NCI-H2107 treated with DMSO at 0.1 percent for 48 hours (cell line): Measurements from ENCODE around the gene PRXL2A.
A peak's percentile ranks its signal among the peaks of the same experiment; 100 is the strongest.
"Not testable (repeated sequence)": the region's sequence is repeated elsewhere in the genome, so short reads cannot be mapped to it uniquely, and the experiment has no call there.

Source experiments
- DNase-seq: peaks from one replicate; lab custom pipeline; 2025; ENCODE audit not compliant: unreplicated experiment; lab: John Stamatoyannopoulos, UW

The PRXL2A gene, protein sequence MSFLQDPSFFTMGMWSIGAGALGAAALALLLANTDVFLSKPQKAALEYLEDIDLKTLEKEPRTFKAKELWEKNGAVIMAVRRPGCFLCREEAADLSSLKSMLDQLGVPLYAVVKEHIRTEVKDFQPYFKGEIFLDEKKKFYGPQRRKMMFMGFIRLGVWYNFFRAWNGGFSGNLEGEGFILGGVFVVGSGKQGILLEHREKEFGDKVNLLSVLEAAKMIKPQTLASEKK

DNA sequence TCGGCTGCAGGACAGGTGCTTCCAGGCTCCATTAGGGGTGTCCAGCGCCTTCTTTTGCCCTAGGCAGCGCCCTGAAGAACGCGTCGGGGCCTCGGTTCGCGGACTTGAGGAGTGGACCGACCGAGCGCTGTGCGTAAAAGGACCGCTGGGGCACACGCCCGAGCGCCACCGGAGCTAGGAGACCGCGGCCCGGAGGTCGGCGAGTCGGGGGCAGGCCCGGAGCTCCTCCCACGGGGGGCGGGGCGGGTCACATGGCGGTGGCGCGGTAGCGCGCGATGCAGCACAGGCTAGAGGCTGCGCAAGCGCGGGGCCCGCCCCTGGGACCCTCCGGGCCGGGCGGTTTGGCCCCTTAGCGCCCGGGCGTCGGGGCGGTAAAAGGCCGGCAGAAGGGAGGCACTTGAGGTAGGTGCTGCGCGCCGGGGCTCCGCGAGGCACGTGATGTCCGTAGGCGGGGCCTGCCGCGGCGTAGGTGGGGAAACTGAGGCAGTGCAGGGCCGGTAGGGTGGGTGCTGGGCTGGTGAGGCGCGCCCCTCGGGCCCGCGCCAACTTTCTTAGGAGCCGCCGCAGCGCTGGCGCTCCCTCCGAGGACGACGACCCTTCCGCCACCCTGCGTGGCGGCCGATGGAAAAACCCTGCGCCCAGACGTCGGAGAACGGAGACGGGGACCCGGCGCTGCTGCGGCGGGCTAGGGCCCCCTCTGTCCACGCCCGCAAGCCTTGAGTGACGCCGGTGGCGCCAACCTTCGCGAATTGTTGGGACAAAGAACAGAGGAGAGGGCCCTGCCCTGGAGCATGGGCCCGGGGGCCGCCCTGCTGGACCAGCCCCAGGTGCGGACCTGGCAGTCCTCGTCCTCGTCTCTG lies at the start of gene PRXL2A:
Gene PRXL2A (plus strand): TSS at position 310 of the 860 bp plus-strand sequence. CDS start 11,917 bp downstream, outside the sequence.
- no peak for DNase-seq

GRCh38 chr10:80358925-80359324 lies 49.4 kb upstream of the PRXL2A start:
- not testable (repeated sequence) for DNase-seq

DNA sequence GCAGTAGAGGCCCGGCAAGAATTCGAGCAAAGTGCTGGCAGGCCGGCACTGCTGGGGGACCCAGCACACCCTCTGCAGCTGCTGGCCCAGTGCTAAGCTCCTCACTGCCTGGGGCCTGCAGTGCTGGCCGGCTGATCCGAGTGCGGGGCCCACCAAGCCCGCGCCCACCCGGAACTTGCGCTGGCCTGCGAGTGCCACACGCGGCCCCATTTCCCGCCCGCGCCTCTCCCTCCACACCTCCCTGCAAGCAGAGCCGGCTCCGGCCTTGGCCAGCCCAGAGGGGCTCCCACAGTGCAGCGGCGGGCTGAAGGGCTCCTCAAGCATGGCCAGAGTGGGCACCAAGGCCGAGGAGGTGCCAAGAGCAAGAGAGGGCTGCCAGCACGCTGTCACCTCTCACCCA lies 48.7 kb upstream of the PRXL2A start:
- no peak for DNase-seq

DNA sequence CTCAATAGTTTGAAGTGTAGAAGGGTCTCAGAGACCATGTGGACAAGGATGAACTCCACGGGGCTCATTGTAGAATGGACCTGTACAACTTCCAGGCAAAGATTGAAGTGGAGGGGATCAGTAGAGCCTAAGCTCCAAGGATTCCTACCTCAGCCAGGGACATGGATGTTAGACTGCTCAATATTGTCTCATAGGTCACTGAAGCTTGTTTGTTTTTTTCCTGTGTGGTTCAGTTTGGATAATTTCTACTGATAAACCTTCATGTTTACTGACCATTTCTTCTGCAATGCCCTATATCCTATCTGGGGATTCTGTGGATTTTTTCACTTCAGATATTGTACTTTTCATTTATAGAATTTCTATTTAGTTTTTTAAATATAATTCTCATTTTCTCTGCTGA lies 42.8 kb upstream of the PRXL2A start:
- DNase-seq = no peak

DNA sequence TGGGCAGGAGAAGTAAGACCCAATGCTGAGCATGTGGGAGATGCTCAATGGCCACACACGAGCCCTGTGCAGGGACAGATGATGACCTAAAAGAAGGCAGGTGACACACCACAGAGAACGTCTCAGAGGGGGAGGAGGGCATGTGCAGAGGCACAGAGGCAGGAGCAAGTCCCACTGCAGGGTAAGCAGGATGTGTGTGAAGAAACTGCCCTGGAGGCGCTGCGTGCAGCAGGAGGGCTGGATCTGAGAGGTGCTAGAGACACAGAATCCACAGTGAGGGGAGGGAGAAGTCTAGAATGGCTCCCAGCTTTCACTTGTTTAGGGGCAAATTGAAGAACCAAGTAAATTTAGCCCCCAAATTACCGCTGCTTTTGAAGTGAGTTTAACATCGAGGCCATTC lies 36.9 kb upstream of the PRXL2A start:
- no peak for DNase-seq

GRCh38 chr10:80372675-80373074 lies 35.7 kb upstream of the PRXL2A start:
- DNase-seq = no peak

DNA sequence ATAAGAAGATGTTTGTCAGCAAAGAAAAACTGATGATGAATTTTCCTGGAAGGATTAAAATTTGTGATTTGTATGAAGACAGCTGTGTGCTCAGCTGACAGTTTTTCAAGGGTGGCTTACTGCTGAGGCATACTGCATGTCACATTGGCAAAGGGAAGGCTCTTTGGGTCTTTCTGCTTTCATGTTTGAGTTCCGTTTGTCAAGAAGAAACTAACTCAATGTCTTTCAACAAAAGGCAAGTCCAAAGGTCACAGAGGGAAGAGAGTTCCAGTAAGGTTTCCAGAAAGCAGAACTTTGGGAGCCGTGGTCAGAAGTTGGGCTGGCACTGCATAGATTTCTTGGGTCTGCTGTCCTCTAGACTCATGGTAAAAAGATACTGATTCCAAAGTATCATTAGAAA lies 34.8 kb upstream of the PRXL2A start:
- DNase-seq = no peak

DNA sequence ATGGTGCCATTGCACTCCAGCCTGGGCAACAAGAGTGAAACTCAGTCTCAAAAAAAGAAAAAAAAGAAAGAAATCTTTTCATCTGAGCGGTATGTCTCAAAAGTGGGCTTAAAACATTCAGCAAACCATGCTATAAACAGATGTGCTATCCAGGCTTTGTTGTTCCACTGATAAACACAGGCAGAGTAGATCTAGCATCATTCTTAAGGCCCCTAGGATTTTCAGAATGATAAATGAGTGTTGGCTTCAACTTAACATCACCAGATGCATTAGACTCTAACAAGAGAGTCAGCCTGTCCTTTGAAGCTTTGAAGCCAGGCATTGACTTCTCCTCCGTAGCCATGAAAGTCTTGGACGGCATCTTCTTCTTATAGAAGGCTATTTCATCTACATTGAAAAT lies 28.6 kb upstream of the PRXL2A start:
- DNase-seq = no peak

- DNase-seq = no peak
Measured at GRCh38 chr10:80380185-80380584, 28.2 kb upstream of the PRXL2A start.

- DNase-seq = no peak
Measured at GRCh38 chr10:80382989-80383388, 25.4 kb upstream of the PRXL2A start.

- DNase-seq = no peak
Measured at GRCh38 chr10:80390740-80391139, 17.6 kb upstream of the PRXL2A start.

- DNase-seq = no peak
Measured at GRCh38 chr10:80392250-80392649, 16.1 kb upstream of the PRXL2A start.

DNA sequence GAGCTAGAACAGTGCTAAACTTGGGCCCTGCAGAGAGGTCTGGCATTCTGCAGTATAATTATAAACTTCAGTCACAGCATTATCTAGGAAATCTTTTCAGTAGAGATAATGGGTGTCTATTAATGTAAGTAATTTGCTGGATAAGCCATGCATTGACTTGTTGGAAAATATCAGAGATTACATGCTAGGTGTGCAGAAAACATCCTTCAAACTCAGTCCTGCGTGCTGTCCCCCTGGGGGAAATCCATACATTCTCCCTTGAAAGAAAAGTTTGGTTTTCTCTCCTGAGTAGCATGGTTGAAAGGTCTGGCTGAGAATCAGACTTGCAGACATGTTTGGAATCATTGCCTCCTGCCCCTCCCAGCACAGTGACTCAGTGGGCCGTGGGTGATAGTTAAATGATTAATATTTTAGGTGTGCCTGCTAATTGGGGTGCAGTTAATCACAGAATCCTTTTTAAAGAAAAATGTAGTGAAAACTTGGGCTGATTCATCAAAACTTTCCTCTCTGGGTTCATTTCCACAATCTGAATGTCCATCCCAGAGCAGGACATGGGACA lies 13.9 kb upstream of the PRXL2A start:
- DNase-seq = no peak

DNA sequence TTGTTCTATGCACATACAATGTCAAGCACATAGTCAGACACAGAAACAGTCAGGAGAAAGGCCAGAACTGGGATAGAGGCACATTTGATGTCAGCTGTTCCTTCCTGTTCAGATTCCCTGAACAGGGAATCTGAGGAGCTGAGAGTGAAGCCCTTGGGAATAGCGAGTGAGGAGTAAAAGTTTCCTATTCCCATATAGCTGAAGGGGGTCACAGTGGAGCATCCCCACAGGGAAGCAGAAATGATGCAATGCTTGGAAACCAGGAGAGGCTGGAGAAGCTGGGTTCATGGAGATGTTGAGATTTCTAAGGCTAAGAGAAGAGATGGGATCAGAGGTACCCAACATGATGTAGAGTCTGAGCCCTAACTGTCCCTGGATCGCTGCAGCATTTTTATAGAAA lies 11.3 kb upstream of the PRXL2A start:
- no peak for DNase-seq

- DNase-seq = no peak
Measured at GRCh38 chr10:80400136-80400804, 8.1 kb upstream of the PRXL2A start.

- DNase-seq = no peak
Measured at GRCh38 chr10:80405035-80405434, 3.3 kb upstream of the PRXL2A start.

- DNase-seq = peak; percentile 41
Measured at GRCh38 chr10:80405626-80406025, 2.7 kb upstream of the PRXL2A start.

DNA sequence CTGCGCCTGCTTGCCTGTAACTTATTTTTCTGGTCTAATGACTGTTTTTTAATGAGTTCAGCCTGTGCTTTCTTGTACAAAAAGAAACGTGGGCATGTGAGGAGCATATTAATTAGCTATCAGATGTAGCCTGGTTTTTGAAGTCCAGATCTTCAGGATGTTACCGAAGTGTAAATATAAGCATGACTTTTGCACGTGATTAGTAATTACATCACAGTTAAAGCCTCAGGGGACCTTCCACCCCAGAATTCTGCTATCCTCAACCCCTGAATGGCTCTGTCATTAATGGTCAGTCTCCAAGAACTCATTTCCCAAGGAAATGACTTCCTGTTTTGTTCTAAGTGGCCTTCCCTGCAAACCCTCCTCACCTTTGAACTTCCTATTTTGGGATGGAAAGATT lies 2.1 kb upstream of the PRXL2A start:
- DNase-seq = no peak

DNA sequence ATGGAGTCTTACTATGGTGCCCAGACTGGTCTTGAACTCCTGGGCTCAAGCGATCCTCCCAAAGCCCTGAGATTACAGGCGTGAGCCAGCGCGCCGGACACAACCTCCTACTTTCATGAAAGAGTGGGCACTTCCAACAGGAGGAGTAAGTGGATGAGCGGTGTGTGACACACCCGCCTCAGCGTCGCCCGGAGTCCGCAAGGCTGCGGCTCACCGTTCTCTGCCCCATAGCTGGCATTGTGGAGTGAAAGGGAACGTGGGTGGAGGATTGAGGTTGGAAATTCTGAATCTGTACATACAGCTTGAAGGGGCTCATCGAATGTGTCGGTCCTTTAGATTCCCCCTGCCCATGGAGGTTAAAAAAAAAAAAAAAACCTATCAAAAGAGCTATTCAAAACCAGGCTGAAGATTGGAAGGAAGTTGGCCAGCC lies 524 bp upstream of the PRXL2A start:
- DNase-seq = no peak

GRCh38 chr10:80409121-80409520 lies 770 bp downstream of the PRXL2A start:
- no peak for DNase-seq

GRCh38 chr10:80410122-80410521 lies 1.8 kb downstream of the PRXL2A start:
- DNase-seq = no peak
